Lung (tissue), 12 donors: ENCODE data around the gene ZNF148. TPM values are rescaled to one million over a fixed set of nuclear protein-coding genes. Genes with fewer than 3 reads are reported as not detected.

ENCODE experiments used
- ATAC-seq: fragments of 200-7000 bp; cut with Tn5 transposase; one replicate; pipeline ENCODE4 v1.9.1; 2020; ENCODE audit warnings: moderate number of reproducible peaks; ENCODE audit not compliant: insufficient read depth, low FRiP score
- DNase-seq, 3 donors: peaks; one replicate each; pipeline ENCODE4 v3.0.0-alpha.2; 2013 to 2017
- H3K27ac ChIP-seq, 2 donors: one replicate each; pipeline ENCODE4 v1.5.1; 2013; ENCODE audit warnings: mild to moderate bottlenecking in 2 of 2, moderate library complexity in 2 of 2, control low read depth in 1 of 2, inconsistent platforms in 1 of 2, low read depth in 1 of 2, low read length in 1 of 2
- H3K27me3 ChIP-seq, 3 donors: one replicate each; pipeline ENCODE4 v1.5.1; 2013; ENCODE audit warnings: low read length in 2 of 3; ENCODE audit not compliant: control insufficient read depth in 3 of 3, insufficient read depth in 3 of 3
- H3K36me3 ChIP-seq, 4 donors: one replicate each; pipeline ENCODE4 v1.5.1; 2013; ENCODE audit warnings: low read length in 4 of 4, mild to moderate bottlenecking in 1 of 4, moderate library complexity in 1 of 4; ENCODE audit not compliant: control insufficient read depth in 4 of 4, insufficient read depth in 4 of 4
- H3K4me1 ChIP-seq, 5 donors: one replicate each; pipeline ENCODE4 v1.5.1; 2013; ENCODE audit warnings: low read length in 5 of 5, mild to moderate bottlenecking in 2 of 5, moderate library complexity in 1 of 5; ENCODE audit not compliant: control insufficient read depth in 5 of 5, insufficient read depth in 5 of 5
- H3K4me3 ChIP-seq: one replicate; pipeline ENCODE4 v1.5.1; 2013; ENCODE audit warnings: mild to moderate bottlenecking, control low read depth, moderate library complexity
- H3K9ac ChIP-seq, 2 donors: one replicate each; pipeline ENCODE4 v1.5.1; 2013; ENCODE audit warnings: low read length in 2 of 2, control low read depth in 1 of 2; ENCODE audit not compliant: insufficient read depth in 1 of 2
- H3K9me3 ChIP-seq, 4 donors: one replicate each; pipeline ENCODE4 v1.5.1; 2013; ENCODE audit warnings: low read length in 3 of 4, mild to moderate bottlenecking in 1 of 4, moderate library complexity in 1 of 4; ENCODE audit not compliant: control insufficient read depth in 4 of 4, insufficient read depth in 3 of 4
- CTCF ChIP-seq: IDR thresholded peaks from 2 replicates; pipeline ENCODE4 v1.5.1; 2012; ENCODE audit warnings: mild to moderate bottlenecking; ENCODE audit errors: control extremely low read depth, extremely low read depth
- WGBS, 2 donors: extraction: QIAGEN DNeasy Blood & Tissue Kit; methylation state at CpG; one replicate each; pipeline ENCODE4 v1.1.7; 2013; 5-methylcytosine and 5-hydroxymethylcytosine counted together
- polyA plus RNA-seq, 2 donors: library from polyadenylated mRNA; stranded (reverse); fragments of 200-250 nt; gene quantifications; one replicate each; pipeline ENCODE4 v1.2.1, GENCODE V29; 2013
- total RNA-seq, 2 donors: library from RNA; depleted of rRNA in 1 of 2; stranded (reverse); fragments of >200 nt in 1 of 2; gene quantifications; one replicate each; pipeline ENCODE4 v1.2.1, GENCODE V29; 2014 to 2021
- donor health status: control.
- donor health status: control.
- donor health status: Bipolar disorder and iron deficiency.
- donor health status: healthy.
- donor health status: DM: yes; HTN: yes; CAD: no.

ZNF148 gene
- total and polyA plus RNA-seq, 4 donors = 3.5 to 46.2 (median 20.4) TPM

DNA sequence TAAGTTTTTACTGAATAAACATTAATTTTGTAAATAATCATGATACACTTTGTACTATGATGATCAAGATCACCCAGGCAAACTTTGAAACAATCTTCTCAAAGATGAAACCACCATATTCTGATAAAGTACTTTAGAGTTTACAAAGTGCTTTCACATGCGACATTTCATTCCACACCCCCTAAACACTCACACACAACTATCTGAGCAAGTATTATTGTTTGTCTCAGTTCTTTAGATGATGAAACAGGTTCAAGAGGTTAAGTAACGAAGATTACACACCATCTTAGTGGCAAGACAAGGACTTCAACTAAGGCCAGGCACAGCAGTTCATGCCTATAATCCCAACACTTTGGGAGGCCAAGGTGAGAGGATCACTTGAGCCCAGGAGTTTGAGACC is 37.6 kb downstream of the ZNF148 start:
- no peak for TF ChIP-seq CTCF
- H3K4me1 ChIP-seq = peaks cover 0 to 15% (median 6%) of the 10 kb centered on the region in 5 donors
- no peak overlapping the region for H3K27ac ChIP-seq
- H3K27me3 ChIP-seq = no peaks in the 10 kb centered on the region
- no peak for ATAC-seq
- peak in 1 of 3 donors; percentile 24 for DNase-seq
- no peak overlapping the region for H3K9ac ChIP-seq
- WGBS, 2 donors = 63 to 67% methylated on average over 2 of the region's 2 CpGs
- peaks cover 0 to 7% (median 0%) of the 10 kb centered on the region in 4 donors for H3K36me3 ChIP-seq
- peaks cover 0 to 4% (median 0%) of the 10 kb centered on the region in 4 donors for H3K9me3 ChIP-seq
- no peak overlapping the region for H3K4me3 ChIP-seq

DNA sequence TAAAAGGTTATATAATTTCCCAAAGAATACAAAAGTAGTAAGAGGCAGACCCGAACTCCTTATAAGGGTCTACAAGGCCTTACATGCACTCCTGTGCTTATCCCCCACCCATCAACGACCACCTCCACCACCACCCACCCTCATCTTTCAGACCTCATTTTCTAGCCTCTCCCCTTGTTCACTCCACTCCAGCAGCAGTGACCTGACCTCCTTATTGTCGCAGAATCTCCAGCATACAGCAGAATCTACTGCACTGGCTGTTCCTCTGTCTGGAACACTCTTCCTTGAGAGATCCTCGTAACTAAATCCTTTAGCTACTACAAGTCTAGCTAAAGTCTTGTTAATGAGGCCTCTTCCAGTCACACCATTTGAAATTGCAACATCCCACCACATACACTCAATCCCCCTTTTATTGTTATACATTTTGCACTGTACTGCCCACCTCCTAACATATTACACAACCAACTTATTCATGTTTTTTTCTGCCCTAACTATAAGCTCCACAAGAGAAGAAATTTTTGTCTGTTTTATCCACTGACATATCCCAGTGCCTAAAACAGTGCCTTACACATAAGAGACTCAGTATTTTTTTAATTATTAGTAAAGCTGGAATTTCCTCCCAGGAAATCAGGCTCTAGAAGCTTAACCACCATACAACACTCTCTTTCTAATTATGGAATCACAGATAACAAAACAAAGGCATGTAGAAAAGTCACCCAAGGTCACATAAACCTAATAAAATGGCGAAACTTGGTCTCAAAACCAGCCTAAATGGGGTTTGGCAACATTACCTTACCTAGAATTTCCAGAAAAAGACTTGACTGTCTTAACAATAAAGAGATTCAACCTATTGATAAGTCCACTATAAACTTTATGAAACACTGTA is 40.2 kb downstream of the ZNF148 start:
- no peak for ATAC-seq
- H3K27me3 ChIP-seq = no peaks in the 10 kb centered on the region
- 69 to 79% methylated on average over 5 of the region's 5 CpGs for WGBS, 2 donors
- DNase-seq = no peak
- no peak overlapping the region for H3K4me3 ChIP-seq
- peaks cover 0 to 5% (median 0%) of the 10 kb centered on the region in 4 donors for H3K9me3 ChIP-seq
- no peak for TF ChIP-seq CTCF
- peaks cover 0 to 16% (median 6%) of the 10 kb centered on the region in 5 donors for H3K4me1 ChIP-seq
- no peak overlapping the region for H3K9ac ChIP-seq
- H3K27ac ChIP-seq = peak overlapping the region in 1 of 2 donors; percentile 60
- peaks cover 0 to 9% (median 0%) of the 10 kb centered on the region in 4 donors for H3K36me3 ChIP-seq

DNA sequence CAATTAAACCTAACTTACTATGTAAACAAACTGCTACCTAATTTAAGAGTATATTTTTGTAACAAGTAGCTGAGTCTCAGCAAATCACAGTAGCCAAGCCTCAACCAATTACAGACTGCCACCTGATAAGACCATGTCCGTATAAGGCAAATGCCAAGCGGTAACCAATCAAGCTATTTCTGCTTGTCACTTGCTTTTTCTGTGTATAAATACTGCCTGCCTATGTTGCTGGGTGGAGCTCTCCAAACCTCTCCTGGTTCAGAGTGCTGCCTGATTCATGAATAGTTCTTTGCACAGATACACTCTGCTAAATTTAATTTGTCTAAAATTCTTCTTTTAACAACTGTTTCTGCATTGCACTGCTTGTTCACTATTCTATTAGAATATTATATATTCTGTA is 42.6 kb downstream of the ZNF148 start:
- Histone ChIP-seq H3K27ac (no peak overlapping the region), H3K36me3 (peaks cover 0 to 7% (median 1%) of the 10 kb centered on the region in 4 donors), H3K9me3 (peaks cover 0 to 5% (median 0%) of the 10 kb centered on the region in 4 donors), H3K4me1 (peaks cover 0 to 10% (median 4%) of the 10 kb centered on the region in 5 donors), H3K27me3 (no peaks in the 10 kb centered on the region), H3K9ac (no peak overlapping the region), H3K4me3 (no peak overlapping the region)
- ATAC-seq (no peak), DNase-seq (no peak)
- 48% methylated on average over 2 of the region's 2 CpGs for WGBS, 2 donors
- TF ChIP-seq CTCF = no peak
